Head of caudate nucleus (tissue), 42 donors: Measurements from ENCODE around the gene CIT.
"Not testable (repeated sequence)": the region's sequence is repeated elsewhere in the genome, so short reads cannot be mapped to it uniquely, and the experiment has no call there.

Experiments used
- DNase-seq, 42 donors: peaks; one replicate each; pipeline versions ENCODE4 v3.0.0 to v3.0.0-alpha.2; 2020 to 2021; ENCODE audit warnings: mixed read lengths in 7 of 42
- intact Hi-C: fragments of 100-400 bp; cut with DNase I; formaldehyde crosslinking; loops from one replicate; pipeline ENCODE4 v1.15.0; 2022

CIT gene

DNA sequence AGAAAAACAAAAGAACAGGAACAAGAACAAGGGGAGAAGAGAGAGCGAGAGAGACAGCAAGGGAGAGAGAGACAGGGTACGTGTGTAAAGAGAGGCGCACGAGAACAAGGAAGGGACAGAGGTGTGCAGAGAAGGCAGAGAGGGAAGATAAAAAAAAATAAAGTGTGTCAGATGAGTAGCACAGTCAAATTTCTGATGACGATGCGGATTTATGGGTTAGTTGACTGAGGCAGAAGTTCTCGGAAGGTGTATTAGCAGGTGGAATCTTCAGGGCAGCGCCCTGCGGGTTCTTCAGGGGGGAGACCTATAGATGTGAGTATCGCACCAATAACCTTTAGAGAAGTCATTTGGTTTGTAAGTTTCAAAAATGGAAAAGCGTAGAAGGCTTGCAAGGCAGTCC lies 164.4 kb downstream of the CIT start:
- no peak for DNase-seq
- intact Hi-C loops: no loop called here

DNA sequence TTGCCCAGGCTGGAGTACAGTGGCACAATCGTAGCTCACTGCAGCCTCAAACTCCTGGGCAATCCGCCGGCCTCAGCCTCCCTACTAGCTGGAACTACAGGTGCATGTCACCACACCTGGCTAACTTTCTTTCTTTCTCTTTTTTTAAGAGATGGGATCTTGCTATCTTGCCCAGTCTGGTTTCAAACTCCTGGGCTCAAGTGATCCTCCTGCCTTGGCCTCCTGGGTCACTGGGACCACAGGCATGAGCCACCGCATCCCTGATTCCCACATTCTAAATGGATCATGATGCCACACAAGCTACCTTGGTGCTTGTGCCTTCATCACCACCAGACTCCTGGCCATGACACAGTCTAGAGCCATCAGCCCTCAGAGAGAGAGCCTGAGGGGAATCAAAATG lies 165.4 kb downstream of the CIT start:
- intact Hi-C loops: no loop called here
- no peak for DNase-seq

GRCh38 chr12:119710965-119711551 lies 166.1 kb downstream of the CIT start:
- intact Hi-C loops: no loop called here
- DNase-seq: peak in 30 of 42 donors; percentile 32 to 84 (median 54)

- intact Hi-C loops: no loop called here
- no peak for DNase-seq
These were observed 166.7 kb downstream of the CIT start for GRCh38 chr12:119710374-119710964.

DNA sequence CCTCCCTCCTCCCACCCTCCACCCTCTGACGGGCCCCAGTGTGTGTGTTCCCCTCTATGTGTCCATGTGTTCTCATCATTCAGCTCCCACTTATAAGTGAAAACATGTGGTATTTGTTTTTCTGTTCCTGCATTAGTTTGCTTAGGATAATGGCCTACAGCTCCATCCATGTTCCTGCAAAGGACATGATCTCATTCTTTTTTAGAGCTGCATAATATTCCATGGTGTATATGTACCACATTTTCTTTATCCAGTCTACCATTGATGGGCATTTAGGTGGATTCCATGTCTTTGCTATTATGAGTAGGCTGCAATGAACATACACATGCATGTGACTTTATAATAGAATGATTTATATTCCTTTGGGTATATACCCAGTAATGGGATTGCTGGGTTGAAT lies 170.7 kb downstream of the CIT start:
- intact Hi-C loops, DNase-seq: not testable (repeated sequence)

- intact Hi-C loops: no loop called here
- DNase-seq: no peak
These were observed 171.9 kb downstream of the CIT start for GRCh38 chr12:119705182-119705581.

DNA sequence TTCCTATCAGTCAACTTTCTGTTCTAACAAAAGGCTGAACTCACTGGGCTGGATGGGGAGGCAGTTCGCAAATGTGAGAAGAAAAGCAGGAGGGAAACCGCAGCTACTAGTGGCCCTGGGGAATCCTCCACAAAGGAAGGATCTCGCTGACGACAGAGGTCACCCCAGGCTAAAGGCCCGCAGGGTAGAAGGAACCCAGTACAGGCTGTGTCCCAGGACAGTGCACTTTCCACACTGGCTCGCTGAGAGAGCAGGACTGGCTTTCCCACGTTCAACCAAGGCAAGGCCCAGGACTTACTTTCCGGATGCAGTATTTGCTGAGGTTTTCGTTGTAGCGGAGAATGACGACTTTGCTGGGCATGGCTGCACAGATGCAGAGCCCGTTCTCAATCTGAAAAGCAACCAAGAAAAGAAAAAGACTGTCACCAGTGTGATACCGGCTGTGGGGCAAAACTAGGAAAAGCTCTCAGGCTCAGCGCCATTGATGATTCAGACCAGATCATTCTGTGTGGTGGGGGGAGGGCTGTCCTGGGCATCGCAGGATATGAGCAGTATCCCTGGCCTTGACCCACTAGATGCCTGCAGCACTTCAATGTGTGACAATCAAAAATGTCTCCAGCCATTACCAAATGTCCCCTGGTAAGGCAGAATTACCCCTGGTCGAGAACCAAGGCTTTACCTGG lies 172.9 kb downstream of the CIT start:
- intact Hi-C loops: no loop called here

DNA sequence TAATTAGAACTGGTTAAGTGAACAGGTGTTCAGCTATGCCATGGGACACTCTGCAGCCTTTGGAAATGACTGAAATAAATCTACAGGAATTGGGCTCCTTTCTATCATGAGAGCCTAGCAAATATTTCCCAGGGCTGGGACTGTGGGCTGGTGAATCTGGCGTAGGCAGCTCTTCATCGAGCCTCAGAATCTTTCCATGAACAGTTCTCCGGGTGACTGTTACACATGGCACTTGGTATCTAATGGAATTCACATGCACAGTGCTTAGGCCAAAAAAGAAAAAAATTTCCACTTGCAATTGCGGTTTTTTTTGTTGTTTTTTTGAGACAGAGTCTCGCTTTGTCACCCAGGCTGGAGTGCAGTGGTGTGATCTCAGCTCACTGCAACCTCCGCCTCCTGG lies 177.0 kb downstream of the CIT start:
- peak in 29 of 42 donors; percentile 21 to 84 (median 50) for DNase-seq
- intact Hi-C loops: no loop called here

More for the DNA sequence above, 172.9 kb downstream of the CIT start:
- DNase-seq: peak in 1 of 42 donors; percentile 47

DNA sequence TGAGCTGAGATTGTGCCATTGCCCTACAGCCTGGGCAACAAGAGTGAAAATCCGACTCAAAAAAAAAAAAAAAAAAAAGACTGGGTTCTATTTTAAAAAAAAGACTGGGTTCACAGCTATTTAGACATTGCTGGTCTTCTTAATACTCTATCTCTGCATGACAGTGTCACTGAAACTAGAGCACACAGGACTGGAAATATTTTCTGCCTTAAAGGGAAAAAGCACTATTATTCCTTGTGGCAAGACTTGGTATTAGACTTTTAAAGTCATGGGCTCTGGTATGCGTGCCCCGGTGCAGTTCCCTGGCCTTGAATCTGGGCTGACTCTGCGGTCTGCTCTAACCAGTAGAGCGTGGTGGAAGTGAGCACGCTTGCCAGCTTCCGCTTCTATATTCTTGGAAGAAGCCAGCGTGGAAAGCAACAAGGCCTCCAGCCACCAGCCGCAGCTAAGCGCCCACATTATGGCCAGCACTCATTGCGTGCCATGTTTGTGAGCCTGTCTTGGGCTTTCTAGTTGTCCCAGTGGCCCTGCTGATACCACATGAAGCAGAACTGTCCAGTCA lies 177.8 kb downstream of the CIT start:
- intact Hi-C loops: no loop called here
- no peak for DNase-seq

DNA sequence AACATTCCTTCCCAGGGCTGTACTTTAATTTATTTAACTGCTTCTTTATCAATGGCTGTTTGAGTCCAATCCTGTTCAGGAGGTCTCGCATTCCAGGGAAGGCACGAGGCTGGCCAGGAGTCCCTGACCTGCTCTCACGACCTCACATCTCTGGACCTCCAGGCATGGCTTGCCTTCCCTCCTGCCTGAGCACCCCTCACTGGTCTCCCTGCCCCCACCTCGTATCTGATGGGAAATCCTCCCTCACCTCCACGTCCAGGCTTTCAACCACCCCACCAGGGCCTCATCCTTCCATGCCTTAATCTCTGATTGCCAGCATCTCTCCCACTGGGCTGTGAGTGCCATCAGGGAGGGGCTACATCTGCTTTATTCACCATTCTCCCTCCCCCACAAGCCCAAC lies 180.2 kb downstream of the CIT start:
- peak in 1 of 42 donors; percentile 6 for DNase-seq
- intact Hi-C loops: no loop called here

GRCh38 chr12:119695034-119695433 lies 182.1 kb downstream of the CIT start:
- DNase-seq: no peak
- intact Hi-C loops: no loop called here

DNA sequence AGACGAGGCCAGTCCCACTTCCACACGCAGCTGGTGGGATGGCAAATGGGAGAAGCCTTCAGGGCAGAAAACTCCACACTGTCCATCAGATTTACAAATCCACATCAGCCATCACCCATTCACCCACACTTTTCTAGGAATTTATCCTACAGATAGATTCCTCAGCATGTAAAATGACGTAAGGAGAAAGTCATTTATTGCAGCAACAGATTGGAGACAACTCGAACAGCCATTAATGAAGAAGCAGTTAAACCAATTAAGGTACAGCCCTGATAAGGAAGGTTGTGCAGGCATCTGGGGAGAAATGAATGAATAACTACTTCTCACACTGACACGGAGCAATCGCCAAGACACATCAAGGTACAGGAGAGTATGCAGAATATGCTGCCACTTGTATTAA lies 183.0 kb downstream of the CIT start:
- intact Hi-C loops: no loop called here
- no peak for DNase-seq

DNA sequence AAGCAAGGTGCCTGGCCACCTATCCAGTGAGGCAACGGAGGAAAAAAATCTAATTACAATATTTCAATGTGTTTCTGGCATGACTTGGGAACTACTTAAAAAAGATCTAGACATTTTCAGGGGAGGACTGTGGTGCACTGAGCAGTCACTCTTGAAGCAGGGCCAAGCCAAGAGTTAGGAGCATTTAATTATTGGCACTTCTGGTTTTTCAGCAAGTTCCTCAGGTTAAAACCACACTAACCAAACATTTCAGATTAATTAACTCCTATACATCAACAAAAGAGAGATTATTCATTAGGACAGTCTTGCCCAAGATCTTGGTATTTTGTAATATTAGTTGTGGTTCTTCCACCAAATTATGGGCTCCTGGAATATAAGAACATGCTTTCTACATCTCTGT lies 183.6 kb downstream of the CIT start:
- DNase-seq: no peak
- intact Hi-C loops: no loop called here

GRCh38 chr12:119692997-119693396 lies 184.1 kb downstream of the CIT start:
- intact Hi-C loops: no loop called here
- DNase-seq: no peak

DNA sequence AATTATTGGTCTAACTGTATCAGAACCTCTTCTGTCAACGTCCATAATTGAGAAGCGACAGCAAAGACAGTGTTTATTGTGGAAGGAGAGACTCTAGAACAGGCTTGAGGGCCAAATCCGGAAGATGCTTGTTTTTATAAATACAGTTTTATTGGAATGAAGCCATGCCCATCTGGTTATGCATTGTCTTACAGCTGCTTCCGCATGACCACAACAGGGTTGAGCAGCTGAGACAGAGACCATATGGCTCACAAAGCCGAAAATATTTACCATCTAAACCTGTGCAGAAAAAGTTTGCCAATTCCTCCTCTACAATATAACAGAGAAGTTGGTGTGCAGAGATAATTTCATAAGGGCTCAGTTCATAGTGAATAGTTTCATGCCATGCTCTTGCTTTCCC lies 184.7 kb downstream of the CIT start:
- intact Hi-C loops: no loop called here
- DNase-seq: no peak

- intact Hi-C loops: no loop called here
- peak in 1 of 42 donors; percentile 10 for DNase-seq
These were observed 185.8 kb downstream of the CIT start for GRCh38 chr12:119691202-119691810.

- peak in 1 of 42 donors; percentile 4 for DNase-seq
- intact Hi-C loops: no loop called here
These were observed 187.1 kb downstream of the CIT start for GRCh38 chr12:119689935-119690500.

DNA sequence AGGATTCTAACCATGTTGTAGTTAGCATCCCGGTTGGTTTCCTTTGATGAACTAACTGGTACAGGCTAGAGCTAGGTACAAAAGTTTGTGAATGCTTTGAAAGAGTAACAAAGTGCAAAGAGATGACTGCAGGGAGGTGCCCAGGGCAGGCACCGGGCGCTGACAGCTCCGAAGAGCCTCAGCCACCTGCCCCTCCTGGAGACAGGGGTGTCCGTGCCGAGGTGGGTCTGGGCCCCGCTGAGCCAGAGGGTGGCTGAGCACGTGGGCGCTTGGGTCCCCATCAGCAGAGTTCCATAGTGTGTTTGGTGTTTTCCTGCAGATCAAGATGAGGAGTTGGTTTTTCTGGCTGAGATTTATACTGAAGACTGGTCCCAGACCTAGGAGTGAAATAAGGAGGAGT lies 189.2 kb downstream of the CIT start:
- DNase-seq: no peak
- intact Hi-C loops: no loop called here

DNA sequence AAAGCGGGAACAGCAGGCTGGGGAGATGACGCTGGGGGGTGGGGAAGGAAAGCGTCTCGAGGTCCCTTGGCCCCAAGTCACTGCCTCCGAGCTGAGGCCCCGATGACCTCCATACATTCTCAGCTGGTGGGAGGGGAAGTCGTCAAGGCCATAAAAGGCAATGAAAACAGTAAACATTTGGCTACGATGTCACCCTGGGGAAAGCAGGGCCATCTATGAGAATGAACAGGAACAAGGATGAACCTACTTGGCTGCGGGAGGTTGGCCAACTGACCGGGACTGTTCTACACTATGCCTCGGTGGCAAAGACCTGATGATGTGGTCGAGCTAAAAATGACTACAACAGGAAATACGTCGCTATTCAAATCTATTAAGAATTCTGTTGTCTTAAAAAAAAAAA lies 189.7 kb downstream of the CIT start:
- no peak for DNase-seq
- intact Hi-C loops: no loop called here

DNA sequence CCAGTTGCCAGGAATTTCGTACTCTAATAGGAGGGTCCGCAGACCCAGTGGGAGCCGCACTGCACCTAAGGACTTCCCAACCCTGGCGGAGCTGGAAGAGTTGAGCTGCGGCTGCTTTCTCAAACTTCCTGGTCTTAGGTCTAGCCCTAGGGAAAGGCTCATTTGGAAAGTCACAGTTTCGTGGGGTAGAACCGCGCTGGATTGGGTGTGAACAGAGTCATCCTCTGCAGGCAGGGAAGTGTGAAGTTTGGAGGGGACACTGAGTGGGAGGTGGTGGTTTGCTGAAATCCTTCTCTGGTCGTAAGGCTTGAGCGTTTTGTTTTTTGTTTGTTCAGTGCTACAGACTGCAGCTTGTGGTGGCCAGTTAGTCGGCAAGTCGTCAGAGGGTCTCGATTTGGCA lies 190.3 kb downstream of the CIT start:
- no peak for DNase-seq
- intact Hi-C loops: no loop called here
